ENCODE results near the gene GJA3.

Gene GJA3

DNA sequence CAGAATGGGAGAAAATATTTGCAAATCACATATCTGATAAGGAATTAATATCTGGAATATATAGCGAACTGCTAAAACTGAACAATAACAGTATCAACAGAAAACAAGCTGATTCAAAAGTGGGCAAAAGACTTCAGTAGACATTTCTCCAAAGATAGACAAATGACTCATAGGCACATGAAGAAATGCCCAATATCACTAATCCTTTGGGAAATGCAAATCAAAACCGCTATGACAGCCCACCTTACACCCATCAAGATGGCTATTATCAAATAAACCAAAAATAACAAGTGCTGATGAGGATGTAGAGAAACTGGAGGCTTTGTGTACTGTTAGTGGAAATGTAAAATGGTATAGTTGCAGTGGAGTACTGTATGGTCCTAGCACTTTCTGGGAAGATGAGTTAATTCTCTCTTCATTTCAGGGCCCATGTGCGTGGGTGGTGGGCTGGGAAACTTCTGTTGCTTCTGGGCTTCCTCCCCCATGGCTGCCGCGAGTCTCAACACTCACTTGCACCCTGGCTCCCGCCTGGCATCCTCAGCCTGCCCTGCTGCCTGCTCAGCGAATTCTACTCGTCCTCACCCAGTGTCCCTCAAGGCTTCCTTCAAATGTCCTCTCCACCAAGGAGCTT lies 12.4 kb upstream of the GJA3 start:
- H3K4me3 ChIP-seq (ENCODE audit: low read depth, low read length) = no peak overlapping the region
- TF ChIP-seq, protein P1, sequence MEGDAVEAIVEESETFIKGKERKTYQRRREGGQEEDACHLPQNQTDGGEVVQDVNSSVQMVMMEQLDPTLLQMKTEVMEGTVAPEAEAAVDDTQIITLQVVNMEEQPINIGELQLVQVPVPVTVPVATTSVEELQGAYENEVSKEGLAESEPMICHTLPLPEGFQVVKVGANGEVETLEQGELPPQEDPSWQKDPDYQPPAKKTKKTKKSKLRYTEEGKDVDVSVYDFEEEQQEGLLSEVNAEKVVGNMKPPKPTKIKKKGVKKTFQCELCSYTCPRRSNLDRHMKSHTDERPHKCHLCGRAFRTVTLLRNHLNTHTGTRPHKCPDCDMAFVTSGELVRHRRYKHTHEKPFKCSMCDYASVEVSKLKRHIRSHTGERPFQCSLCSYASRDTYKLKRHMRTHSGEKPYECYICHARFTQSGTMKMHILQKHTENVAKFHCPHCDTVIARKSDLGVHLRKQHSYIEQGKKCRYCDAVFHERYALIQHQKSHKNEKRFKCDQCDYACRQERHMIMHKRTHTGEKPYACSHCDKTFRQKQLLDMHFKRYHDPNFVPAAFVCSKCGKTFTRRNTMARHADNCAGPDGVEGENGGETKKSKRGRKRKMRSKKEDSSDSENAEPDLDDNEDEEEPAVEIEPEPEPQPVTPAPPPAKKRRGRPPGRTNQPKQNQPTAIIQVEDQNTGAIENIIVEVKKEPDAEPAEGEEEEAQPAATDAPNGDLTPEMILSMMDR (IDR thresholded peaks at IDR 0.05; ENCODE audit: insufficient read depth, low read depth, low read length, missing control alignments) = no peak
- no peak for DNase-seq (ENCODE audit: low read depth)

DNA sequence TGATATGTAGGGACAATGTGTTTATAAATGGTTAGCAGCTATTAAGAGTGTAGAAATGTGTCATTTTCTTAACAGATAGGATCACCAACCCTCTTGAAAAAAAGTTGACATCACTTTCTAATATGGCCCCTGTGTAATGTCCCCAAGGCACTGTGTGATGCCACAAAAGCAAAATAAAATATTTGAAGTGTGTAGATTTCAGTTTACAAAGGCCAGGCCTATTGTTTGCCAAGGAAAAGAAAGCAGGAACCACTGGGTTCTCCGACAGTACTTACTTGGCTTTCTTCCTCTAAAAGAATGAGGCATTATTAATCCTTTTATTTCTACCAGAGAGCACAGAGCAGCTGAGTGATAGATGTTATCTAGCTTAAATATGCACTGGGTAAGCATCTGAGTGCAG lies 10.5 kb upstream of the GJA3 start:
- TF ChIP-seq, protein P1 (IDR thresholded peaks at IDR 0.05; ENCODE audit: insufficient read depth, low read depth, low read length, missing control alignments) = no peak
- no peak for DNase-seq (ENCODE audit: low read depth)
- no peak overlapping the region for H3K4me3 ChIP-seq (ENCODE audit: low read depth, low read length)

DNA sequence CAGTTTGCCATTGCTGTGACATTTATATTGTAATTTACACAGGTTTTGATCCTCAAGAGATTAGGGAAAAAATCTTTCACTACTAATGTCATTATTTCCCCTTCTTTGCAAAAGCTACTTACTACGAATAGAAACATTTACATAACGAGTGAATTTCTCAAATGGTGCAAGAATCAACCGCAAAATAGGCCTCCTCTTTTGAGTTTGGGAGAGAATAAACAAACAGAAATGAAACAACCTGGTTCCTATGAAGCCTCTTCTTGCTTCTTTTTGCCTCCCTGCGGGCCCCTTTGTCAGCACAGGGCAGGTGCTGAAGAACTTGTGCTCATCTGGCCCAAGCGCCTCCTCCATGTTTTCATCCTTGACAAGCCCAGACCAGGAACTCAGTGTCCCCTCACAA lies 10.1 kb upstream of the GJA3 start:
- H3K4me3 ChIP-seq (ENCODE audit: low read depth, low read length) = no peak overlapping the region
- TF ChIP-seq, protein P1 (IDR thresholded peaks at IDR 0.05; ENCODE audit: insufficient read depth, low read depth, low read length, missing control alignments) = no peak
- peak; percentile 51 for DNase-seq (ENCODE audit: low read depth)

DNA sequence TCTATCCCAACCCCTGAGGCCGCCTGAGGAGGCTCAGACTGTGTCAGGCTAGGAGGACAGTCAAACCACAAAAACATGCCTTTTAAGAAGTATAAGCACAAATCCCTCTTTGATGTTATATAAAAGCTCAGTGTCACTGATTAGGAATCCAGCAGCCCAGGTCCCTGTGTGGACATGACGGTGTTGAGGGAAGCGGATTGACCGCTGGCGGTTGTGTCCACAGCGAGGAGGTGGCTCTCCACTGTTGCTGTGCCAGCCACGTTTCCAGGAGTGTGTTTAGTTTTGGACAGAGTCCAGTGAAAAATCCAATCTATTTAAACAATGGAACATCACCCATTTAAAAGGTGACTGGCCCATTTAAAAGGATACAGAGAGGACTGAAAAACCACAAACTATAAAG lies 7.5 kb upstream of the GJA3 start:
- TF ChIP-seq, protein P1 (IDR thresholded peaks at IDR 0.05; ENCODE audit: insufficient read depth, low read depth, low read length, missing control alignments) = no peak
- no peak overlapping the region for H3K4me3 ChIP-seq (ENCODE audit: low read depth, low read length)
- DNase-seq (ENCODE audit: low read depth) = no peak

DNA sequence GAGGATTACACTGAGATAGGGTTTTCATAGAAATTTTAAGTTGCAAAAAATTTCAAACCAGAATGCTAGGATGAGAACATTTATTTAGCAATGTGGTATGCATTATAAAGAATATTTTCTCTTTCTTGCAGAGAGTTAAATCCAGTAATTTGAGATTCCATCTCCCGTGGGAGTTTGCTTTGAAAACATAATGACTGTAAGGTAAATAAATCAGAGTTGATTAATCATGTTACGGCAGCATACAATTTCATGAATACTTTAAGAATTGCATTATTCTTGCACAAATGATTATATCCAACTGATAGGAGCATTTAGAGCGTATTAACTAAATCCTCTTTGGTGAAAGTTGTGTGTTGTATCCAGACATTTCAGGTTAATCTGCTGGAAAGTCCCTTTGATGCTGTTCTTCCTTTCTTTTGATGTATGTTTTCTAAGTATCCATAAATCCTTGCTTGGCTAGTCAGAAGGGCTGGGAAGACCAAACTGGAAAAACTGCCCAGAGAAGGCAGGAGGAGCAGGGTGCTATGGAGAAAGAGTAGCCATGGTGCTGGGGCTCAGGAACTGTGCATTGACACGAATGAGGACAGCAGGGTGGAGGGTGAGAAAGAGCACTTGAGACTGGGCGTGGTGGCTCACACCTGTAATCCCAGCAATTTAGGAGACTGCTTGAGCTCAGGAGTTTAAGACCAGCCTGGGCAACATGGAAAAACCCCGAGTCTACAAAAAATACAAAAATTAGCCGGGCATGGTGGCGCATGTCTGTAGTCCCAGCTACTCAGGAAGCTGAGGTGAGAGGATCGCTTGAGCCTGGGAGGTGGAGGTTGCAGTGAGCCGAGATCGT lies 4.8 kb upstream of the GJA3 start:
- TF ChIP-seq, protein P1 (IDR thresholded peaks at IDR 0.05; ENCODE audit: insufficient read depth, low read depth, low read length, missing control alignments) = no peak
- DNase-seq (ENCODE audit: low read depth) = no peak
- no peak overlapping the region for H3K4me3 ChIP-seq (ENCODE audit: low read depth, low read length)

DNA sequence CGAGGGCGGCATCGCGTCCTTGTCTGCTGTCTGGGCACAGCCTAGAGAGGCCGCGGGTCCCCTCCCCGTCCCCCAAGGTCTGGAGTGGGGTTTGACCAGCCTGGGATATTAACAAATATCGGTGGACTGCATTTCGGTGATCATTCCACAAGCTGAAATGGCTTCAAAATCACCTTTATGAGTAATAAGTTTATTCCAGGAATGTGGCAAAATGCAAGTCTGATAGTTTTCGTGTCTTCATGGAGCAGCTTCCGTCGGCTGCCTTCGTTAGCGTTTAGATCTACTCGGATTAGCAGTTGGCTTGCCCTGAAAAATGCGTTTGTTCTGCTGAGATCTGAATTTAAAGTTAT lies 1.1 kb upstream of the GJA3 start:
- H3K4me3 ChIP-seq (ENCODE audit: low read depth, low read length) = peak overlapping the region; percentile 80
- no peak for DNase-seq (ENCODE audit: low read depth)
- TF ChIP-seq, protein P1 (IDR thresholded peaks at IDR 0.05; ENCODE audit: insufficient read depth, low read depth, low read length, missing control alignments) = no peak
